ENCODE data around the gene UNC93B1.
A peak's percentile ranks its signal among the peaks of the same experiment; 100 is the strongest.
"Not testable (repeated sequence)": the region's sequence is repeated elsewhere in the genome, so short reads cannot be mapped to it uniquely, and the experiment has no call there.

UNC93B1 gene

DNA sequence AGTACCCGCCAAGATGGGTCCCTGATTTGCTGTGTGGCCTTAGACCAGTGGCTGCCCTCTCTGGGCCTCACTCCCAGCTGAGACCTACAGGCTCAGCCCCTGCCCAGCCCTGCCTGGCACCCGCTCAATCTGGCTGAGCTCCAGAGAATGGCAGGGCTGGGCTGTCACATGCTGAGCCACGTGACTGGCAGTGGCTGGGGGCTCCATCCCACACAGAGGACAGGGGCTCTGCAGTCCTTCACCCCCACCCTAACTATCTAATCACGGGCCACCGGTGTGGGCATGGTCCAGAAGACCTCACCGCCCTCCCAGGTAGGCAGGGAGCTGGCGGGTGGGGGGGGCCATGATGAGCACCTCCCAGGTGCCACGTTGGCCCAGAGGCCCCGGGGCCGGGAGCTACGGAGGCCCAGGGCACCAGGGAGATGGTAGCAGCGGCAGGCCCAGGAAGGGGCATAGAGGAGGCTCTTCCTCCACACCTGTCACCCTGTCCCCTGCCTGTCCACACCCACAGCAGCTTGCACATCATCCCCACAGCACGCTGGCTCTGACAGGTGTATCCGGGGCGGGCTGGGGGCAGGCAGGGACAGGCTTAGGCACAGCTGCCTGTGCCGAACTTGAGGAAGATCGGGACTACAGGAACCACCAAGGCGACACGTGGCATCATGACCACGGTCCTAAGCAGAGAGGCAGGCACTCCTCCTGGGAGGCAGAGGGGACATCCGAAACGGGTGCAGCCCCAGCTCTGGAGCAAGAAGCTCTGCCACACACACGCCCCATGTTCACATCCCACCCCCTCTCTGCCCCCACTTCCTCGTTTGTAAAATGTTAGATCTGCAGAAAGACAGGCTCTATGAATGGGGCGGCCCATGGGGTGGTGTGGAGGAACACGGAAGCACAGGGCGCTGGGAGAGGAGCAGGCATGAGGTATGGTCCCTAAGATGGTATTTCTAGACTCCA lies 4.8 kb upstream of the UNC93B1 start:
- DNase-seq, result no peak

DNA sequence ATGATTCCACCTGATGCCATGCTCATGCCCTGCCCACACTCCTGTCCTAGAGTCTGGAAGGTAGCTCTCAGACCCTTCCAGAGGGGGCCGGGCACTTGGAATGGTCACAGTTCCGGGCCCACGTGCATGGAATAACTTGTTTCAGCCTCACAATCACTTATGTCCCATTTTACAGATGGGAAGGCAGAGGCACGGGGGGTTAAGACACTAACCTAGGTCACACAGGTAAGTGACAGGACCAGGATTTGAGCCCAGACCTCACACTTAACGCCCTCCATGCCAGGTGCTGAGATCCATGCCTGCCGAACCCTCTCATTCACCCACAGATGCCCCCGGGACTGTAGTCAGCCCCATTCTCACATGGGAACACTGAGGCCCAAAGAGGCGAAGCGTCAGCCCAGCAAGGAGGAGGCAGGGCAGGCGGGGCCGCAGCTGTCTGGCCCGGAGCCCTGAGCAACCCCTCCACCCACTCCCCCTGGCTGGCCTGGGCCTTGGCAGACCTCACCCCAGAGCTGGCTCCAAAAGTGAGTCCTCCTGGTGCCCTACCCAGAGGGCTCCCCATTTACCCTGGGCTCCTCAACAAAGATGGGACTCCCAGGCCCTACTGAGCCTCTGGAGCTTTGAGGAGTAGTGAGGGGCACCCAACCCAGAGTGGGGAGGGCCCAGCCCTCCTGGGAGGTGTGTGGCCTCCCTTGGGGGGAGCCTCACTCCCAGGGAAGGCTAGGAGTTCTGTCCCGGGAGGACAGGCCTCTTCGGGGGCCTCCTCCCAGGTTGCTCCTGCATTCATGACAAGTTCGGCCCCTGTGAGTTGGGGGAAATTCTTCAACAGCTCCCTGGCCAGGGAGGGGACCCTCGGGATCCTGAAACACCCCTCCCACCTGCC lies 3.8 kb upstream of the UNC93B1 start:
- DNase-seq, result no peak

DNA sequence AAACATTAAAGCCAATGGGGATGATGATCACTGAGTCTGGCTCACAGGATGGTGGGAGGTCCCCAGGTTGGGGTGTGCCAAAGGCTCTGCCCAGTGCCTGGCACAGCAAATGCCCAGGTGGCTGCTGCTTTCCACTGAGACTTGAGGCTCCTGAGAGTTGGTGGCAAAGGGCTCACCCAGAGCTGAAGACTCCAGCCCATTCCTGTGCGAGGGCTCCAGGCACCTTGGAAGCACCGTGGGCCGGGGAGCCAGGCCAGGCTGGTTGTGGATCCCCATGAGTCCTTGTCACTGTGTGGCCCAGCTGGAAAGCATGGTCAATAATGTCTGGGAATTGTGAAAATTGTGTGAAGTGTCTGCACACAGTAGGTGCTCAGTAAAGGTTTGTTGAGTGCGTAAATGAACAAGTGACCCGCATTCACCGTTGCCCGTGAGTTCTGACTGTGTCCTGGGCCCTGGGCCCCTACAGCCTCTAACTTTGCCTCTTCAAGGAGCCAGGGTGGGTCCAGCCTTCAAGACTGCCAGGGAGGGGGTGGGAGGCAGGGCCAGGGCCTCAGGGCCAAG lies 2.8 kb upstream of the UNC93B1 start:
- DNase-seq, result no peak

DNA sequence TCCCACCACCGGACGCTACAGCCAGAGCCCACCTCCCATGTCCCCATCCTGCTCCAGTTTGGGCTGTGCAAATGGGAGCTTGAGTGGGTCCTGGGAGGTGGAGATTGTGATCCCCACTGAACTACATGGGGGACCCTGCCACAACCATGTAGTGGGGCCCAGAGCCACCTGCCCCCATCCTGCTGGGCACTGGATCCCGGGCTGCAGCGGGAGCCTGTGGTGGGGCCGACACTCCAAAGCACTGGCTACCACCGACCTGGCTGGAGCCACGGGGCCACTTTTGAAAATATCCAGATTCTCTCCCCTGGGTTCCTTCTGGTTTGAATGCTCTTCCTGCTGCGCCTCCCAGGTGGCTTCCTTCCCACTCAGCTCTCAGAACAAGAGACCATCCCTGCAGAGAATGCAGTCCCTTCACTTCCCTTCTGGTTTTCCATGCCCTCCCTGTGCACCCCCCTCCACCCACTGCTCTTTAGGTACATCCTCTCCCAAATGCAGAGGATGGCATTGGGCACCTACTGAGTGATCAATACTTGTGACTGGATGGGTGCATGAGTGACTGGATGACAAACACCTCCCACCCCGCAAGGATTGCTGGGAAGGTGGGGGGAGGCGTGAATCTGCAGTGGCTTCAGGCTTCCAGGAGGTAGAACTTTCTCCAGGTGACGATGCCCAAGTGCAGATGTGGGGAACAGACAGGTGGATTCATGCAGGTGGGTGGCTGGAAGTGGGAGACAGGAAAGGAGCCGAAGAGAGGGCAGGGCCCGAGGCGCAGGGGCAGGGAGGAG lies 846 bp upstream of the UNC93B1 start:
- DNase-seq, result no peak

DNA sequence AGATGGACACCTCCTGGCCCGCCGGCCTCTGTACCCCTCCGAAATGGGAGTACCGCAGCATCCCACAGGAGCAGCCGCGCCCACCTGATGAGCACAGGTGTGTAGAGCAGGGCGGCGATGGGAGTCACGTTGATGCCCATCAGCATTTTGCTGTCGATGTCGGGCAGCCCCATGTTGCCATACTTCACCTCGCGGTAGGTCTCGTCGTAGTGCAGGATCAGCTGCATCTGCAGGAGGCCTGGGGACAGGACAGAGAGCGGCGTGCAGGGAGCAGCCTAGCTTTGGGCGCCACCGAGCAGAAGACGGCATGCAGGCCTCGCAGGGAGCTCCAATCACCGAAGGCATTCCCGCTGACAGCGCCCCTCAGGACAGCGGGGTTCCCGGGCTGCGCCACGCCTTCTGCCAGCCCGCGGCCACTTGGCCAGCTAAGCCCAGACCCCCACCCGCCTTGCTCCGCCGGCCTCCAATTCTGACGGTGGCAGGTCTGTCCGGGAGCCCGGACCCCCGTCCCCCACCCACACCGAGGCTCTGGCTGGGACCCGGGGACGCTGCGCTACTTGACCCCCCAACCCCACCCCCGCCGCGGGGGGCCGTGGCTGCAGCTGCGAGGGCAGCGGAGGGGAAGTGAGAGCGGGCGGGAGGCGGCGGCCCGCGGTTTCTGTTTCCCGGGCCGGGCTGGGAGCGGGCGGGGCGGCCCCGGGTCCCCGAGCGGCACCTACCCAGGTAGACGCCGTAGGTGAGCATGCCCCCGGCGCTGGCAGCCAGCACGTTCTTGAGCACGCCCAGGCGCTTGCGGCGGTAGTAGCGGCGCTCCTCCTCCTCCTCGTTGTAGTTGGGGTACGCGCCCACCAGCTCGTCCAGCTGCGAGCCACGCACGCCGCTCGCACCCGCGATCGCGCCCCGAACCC lies 705 bp downstream of the UNC93B1 start:
- peak; percentile 58 for DNase-seq

DNA sequence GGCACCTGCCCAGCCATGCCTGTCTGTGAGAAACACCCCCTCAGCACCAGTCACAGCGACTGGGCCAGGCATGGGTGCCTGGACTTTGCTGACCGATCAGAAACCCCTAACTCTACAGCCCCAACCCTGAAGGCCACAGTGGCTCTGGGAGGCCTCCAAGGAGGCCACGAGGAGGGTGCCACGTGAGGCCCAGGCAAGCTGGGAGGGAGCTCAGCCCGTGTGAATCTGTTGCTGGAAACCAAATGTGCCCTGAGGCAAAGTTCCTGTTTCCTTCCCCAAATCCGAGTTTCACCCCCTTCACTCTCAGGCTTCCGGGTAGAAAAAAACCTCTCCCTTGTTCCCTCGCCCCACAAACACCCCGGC lies 1.3 kb downstream of the UNC93B1 start:
- no peak for DNase-seq

DNA sequence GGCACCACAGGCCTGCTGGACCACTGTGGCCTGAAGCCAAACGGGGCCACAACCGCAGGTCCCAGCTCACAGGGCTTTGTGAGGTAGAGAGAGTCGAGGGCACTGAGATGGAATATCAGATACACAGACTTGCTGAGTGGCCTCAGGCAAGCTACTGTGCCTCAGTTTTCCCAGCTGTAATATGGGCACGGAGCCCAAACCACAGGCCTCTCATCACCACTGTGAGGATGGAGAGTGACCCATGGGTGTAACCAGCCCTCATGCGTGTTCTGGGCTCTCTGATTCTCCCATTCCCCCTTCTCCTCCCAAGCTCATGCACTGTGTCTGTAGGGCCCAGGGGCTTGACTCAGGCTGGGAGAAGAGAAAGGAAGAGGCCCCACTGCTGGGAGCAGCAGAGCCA lies 4.2 kb downstream of the UNC93B1 start:
- DNase-seq, result no peak

DNA sequence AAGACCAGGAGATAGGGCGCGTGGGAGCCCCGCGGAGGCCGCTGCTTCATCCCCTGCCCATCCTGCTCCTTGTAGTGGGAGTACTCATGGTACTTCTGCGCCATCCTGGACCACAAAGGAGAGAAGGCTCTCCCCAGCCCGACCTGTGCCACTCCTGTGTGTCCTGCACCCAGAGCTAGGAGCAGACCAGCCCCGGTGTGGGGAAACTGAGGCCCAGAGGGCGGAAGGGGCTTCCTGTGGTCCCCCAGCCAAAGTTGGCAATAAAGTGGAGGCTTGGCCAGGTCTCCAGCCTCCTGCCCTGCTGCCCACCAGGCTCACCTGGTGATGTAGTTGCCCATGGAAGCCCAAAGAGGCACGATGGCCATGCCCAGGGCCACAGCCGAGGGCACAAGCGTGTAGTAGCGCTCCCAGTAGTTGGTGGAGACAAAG lies 4.7 kb downstream of the UNC93B1 start:
- DNase-seq, result no peak

DNA sequence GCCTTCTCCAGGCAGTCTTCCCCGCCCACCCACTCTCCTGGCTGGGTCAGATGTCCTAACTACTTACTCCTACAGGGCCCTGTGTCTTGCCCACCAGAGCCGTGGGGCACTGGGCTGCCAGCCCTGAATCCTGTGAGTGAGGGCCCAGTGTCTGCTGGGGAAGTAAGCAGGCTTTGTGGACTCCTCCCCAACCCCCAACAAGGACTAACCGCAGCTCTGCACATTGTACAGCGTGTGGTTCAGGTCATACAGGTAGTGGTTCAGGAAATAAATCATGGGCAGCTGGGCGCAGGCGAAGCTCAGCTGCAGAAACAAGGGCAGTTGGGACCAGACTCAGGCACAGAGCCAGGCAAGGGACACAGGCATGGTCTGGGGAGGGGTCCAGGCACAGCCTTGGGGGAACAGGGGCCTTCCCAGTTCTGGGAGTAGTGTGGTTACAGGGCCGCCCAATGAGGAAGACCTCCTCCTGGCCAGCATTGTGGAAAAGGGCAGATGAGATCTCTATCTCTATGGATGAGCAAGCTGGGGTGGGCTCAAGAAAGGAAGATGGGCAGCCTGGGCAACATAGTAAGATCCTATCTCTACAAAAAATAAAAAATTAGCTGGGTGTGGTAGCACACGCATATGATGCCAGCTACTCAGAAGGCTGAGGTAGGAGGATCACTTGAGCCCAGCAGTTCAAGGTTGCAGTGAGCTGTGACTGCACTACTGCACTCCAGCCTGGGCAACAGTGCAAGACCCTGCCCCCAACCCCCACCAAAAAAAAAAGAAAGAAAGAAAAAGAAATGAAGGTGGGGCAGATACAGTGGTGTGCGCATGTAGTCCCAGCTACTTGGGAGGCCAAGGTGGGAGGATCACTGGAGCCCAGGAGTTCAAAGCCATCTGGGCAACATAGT lies 5.5 kb downstream of the UNC93B1 start:
- DNase-seq, result no peak

DNA sequence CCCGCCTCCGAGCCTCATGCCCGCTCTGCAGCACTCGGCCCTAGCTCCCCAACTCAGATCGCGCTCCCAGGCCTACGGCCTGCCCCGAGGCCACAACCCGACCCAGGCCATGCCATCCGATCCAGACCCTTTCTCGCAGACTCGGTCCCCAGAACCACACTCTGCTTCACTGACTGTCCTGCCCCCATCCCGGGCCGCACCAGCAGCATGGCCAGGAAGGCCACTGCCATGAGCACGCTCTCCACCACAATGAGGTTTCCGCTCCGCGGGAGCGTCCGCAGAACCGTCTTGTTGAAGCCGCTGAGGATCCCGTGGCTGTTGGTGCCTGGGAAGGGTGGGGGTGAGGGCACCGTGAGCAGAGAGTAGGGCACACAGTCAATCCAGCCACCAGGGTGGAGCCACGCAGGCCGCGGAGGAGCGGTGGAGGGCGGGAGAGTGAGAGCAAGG lies 6.4 kb downstream of the UNC93B1 start:
- DNase-seq, result no peak

DNA sequence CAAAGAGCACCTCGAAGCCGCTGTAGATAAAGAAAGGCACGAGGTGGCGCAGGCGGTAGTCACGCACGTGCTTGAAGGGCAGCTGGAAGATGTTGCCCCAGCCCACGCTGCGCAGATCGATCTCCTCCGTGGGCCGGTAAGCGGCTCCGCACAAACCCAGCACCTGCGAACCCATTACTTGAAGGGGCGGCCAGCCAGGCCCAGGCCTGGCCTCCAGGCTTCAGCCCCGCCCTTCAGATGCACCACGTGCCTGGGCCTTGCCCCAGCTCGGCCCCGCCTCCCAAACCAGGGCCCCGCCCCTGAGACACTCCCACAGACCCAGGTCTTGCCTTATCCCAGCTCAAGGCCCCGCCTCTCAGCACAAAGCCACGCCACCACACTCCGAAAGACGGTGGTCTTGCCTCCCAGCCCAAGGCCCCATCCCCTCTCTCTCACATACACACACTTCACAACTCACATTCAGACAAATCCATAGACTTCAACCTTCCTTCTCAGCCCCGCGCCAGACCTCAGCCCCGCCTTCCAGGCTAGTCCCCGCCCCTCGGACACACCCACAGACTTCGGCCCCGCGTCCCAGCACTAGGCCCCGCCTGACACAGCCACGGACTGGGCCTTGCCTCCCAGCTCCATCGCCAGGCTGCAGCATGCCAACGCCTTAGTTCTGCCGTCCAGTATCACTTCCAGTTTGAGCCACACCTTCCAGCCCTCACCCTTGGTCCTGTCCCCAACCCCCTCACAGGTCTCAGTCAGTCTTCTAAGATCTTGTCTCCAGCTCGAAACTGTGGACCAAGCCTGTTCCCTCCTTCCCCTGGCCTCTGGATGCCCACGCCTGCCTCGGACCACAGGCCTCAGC lies 7.0 kb downstream of the UNC93B1 start:
- DNase-seq, result peak; percentile 37

DNA sequence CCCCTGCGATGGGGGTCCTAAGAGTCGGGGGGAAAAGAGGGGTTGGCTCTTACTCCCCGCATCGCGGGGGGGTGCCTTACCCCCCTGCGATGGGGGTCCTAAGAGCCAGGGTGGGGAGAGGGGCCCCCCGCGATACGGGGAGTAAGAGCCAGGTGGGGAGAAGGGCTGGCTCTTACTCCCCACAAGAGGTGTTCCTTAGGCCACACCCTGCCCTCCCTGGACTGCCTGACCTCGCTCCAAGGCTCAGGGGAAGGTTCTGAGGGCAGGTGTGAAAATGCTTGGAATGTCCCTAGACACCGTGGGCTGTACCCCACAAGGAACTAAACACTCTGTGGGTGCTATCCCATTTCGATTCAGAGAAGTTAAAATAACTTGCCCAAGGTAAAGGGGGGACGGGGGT lies 7.8 kb downstream of the UNC93B1 start:
- DNase-seq, result no peak

DNA sequence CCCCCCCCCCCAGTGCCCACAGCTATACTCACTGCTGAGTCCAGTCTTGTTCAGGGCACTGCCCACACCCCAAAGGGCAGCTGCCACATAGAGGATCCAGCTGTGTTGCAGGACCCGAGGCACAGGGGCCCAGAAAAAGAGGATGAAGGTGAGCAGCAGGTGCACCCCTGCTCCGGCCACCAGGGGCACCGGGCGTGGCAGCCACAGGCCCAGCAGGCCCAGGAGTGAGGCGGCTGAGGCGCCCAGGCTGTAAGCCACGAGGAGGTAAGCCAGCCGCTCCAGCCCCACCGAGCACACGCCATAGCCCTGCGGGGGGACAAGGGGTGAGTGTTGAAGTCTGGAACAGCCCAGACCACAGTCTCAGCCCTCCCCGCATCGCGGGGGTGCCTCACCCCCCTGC lies 8.3 kb downstream of the UNC93B1 start:
- DNase-seq, result not testable (repeated sequence)

DNA sequence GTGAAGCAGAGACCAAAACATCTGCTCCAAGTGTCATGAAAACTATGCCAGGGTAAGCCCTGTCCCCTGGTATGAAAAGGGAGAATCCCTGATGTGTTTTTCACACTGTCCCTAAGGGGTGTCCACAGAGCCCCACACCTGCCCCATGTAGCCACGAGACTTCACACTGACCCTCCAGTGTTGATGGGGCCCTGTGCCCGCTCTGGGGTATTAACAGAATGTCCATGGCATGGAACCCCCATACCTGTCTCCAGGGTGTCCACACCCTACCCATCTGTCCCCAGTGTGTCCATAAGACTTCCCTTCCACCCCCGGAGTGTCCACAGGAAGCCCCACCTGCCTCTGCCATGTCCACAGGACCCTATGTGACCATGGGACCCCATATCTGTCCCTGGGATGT lies 8.8 kb downstream of the UNC93B1 start:
- DNase-seq, result not testable (repeated sequence)

DNA sequence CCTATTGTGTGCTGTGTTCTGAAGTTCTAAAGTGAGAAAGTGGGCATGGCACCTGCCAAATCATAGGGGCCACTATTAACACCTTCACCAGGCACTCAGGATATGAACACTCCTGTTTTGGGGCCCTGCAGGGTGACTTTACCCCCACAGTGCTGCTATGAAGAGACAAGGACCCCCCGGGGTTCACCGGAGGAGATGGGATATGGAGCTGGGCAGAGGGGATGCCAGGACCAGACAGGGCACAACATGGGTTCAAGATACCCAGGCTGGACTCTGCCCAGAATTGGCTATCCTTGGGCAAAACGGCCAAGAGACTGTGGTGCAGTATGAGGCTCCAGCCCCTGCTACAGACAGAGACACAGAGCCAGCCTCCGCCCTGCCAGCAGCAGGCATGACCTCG lies 9.5 kb downstream of the UNC93B1 start:
- DNase-seq, result not testable (repeated sequence)

DNA sequence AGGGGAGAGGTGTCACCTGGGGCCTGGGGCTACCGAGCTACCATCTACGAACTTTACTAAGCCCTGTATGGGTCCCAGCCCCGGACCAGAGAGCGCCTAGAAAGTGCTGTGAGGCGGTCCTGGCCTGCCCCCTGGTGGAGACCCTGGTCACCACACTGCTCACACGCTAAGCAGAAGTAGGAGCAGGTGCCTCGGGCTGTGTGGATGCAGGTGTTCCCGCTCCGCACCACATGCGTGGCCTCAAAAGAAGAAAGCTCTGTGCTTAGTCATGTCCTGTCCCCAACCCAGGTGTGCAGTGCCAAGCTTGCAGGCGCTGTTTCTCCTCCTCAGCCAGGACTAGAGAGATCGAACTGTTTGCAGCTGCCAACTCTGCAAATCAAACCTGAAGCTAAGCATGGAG lies 10.1 kb downstream of the UNC93B1 start:
- peak; percentile 31 for DNase-seq

DNA sequence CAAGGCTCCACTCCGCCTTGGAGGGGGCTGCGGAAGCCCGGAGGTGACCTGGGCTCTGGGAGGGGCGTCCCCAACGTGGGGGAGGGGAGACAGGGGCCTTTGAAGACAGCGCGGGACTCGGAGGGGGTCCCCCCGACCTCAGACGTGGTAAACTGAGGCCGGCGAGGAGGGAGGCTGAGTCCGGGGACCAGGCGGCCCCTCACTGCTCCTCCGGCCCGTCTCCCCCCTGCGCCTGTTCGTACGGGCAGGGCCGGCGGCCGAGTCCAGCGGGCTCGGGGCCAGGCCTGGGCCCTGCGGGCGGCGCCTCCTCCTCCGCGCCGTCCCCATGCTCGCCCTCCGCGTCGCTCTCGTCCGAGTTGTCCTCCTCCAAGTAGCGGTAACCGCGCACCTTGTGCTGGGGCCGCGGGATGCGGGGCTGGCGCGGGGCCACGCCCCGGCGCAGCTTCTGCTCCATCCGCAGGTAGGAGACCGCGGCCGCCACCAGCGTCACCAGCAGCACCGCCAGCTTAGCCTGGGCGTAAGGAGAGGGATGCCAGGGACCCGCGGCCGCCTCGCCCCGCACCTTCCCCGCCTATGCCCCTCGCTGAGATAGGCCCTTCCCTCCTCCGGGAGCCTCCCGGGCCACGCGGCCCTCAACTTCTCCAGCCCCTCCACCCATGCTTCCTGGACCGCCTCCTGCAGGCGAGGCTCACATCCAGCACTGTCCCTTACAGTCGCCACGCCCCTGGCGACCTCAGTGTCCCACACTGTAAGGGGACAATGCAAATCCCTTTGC lies 12.4 kb downstream of the UNC93B1 start:
- DNase-seq, result not testable (repeated sequence)

DNA sequence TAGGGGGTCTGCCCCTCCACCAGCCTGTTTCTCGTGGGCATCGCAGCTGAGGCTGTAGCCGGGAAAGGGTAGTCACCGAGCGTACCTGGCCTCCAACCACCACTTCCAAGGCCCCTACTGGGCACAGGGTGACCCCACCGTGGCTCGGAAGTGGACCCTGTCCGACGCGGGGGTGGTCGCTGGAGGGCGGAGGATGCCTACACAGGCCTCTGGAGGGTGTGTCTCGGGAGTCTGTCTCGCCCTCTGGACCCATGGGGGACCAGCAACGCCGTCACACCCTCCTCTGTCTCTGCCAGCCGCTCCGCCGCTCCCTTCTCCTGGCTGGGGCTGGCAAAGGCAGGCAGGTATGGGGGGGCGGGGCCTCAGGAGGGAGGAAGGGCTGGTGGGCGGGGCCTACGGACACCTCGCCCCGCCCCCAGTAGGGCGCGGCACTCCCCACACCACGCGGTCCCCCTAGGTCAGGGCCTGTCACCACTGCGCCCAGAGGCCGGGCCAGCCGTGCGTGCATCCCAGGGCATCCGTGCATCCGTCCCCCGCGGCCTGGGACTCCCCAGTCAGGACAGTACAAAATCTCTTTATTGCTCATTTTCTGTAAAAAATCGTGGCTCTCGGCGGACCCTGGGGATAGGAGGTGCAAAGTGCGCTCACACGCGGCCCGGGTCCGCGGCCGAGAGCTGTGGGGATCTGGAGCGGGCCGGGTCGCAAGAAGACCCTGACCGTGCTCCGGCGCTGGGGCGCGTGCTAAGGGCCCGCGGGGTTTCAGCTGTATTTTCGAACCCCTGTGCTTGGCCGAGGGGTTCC lies 13.2 kb downstream of the UNC93B1 start:
- DNase-seq, result not testable (repeated sequence)

Measured in stimulated activated CD4-positive, alpha-beta T cell treated with anti-CD3 and anti-CD28 coated beads, Interleukin-4, amount 100 ng/mL, for 1 hour (primary cell).